Thyroid gland (tissue), 4 donors: ENCODE data around the gene FAM20B. TPM values are rescaled to one million over a fixed set of nuclear protein-coding genes. Genes with fewer than 3 reads are reported as not detected.

ENCODE experiments used
- DNase-seq, 2 donors: peaks; one replicate each; pipeline ENCODE4 v3.0.0-alpha.2; 2019
- H3K27ac ChIP-seq, 3 donors: fragments of 200-600 bp; sonication (generic); 1 replicate in 2 of 3; 2 replicates in 1 of 3; pipeline ENCODE4 v1.5.1; 2016 to 2019; ENCODE audit warnings: mild to moderate bottlenecking in 1 of 3, moderate library complexity in 1 of 3
- H3K27me3 ChIP-seq: fragments of 200-600 bp; sonication (generic); one replicate; pipeline ENCODE4 v1.5.1; 2019
- H3K36me3 ChIP-seq, 2 donors: fragments of 200-600 bp; sonication (generic); one replicate each; pipeline ENCODE4 v1.5.1; 2016 to 2019
- H3K4me1 ChIP-seq, 2 donors: fragments of 200-600 bp; sonication (generic); one replicate each; pipeline ENCODE4 v1.5.1; 2017 to 2019
- H3K4me3 ChIP-seq, 3 donors: fragments of 200-600 bp; sonication (generic); replicated peaks in 1 of 3; 1 replicate in 2 of 3; 2 replicates in 1 of 3; pipeline ENCODE4 v1.5.1; 2016; ENCODE audit warnings: mild to moderate bottlenecking in 1 of 3
- H3K9me3 ChIP-seq: fragments of 200-600 bp; sonication (generic); one replicate; pipeline ENCODE4 v1.5.1; 2017
- POLR2A ChIP-seq, 2 donors: fragments of 450-650 bp; IDR thresholded peaks; one replicate each; pipeline ENCODE4 v1.6.1; 2017; ENCODE audit warnings: antibody characterized with exemption in 2 of 2, mild to moderate bottlenecking in 2 of 2, moderate library complexity in 1 of 2
- WGBS, 2 donors: methylation state at CpG; one replicate each; pipeline ENCODE4 v1.1.5; 2017; 5-methylcytosine and 5-hydroxymethylcytosine counted together
- intact Hi-C: fragments of 100-400 bp; cut with DNase I; formaldehyde crosslinking; loops from one replicate; pipeline ENCODE4 v1.15.1; 2023
- total RNA-seq, 4 donors: library from RNA; depleted of rRNA; stranded (reverse); fragments of >200 nt; gene quantifications; one replicate each; pipeline ENCODE4 v1.2.3, GENCODE V29; 2016
- TF ChIP-seq, protein P1 (sequence below), 6 experiments: fragments of 200-600 bp in 3 of 6; fragments of 450-650 bp in 3 of 6; sonication (generic) in 3 of 6; IDR thresholded peaks; one replicate each; pipeline ENCODE4 v1.5.1; 2016 to 2019; ENCODE audit warnings: antibody characterized with exemption in 6 of 6, mild to moderate bottlenecking in 2 of 6, inconsistent platforms in 1 of 6, moderate library complexity in 1 of 6

FAM20B gene
- total RNA-seq, 4 donors from 2014 or later = 24.3 to 39.2 (median 30.6) TPM

DNA sequence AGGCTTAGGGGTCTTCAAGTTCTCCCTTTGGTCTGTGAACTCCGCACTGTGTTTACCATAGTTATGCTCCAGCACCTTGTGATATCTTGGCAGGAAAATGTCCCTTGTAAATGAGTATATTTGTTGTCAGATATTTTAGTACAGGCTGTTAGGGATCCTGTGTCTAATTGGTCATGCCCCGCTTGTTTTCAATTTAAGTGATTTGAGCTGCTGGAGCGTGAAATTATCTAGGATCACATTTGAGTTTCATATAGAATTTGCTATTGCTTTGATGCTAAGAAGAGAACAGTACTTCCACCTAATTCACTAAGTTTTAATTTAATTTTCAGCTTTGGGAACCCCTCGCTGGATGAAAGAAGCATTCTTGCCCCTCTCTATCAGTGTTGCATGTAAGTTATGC, 40.8 kb downstream of the FAM20B start:
- no peaks in the 10 kb centered on the region for H3K9me3 ChIP-seq
- H3K36me3 ChIP-seq = peaks cover 5 to 20% of the 10 kb centered on the region in 2 donors
- no peak overlapping the region for H3K27ac ChIP-seq
- H3K4me3 ChIP-seq = no peak overlapping the region
- no peak for TF ChIP-seq POLR2A (IDR thresholded peaks at IDR 0.05)
- TF ChIP-seq, protein P1, sequence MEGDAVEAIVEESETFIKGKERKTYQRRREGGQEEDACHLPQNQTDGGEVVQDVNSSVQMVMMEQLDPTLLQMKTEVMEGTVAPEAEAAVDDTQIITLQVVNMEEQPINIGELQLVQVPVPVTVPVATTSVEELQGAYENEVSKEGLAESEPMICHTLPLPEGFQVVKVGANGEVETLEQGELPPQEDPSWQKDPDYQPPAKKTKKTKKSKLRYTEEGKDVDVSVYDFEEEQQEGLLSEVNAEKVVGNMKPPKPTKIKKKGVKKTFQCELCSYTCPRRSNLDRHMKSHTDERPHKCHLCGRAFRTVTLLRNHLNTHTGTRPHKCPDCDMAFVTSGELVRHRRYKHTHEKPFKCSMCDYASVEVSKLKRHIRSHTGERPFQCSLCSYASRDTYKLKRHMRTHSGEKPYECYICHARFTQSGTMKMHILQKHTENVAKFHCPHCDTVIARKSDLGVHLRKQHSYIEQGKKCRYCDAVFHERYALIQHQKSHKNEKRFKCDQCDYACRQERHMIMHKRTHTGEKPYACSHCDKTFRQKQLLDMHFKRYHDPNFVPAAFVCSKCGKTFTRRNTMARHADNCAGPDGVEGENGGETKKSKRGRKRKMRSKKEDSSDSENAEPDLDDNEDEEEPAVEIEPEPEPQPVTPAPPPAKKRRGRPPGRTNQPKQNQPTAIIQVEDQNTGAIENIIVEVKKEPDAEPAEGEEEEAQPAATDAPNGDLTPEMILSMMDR (IDR thresholded peaks at IDR 0.05) = no peak
- H3K27me3 ChIP-seq = no peaks in the 10 kb centered on the region
- no peaks in the 10 kb centered on the region for H3K4me1 ChIP-seq
- no peak for DNase-seq
- WGBS, 2 donors = 95 to 100% methylated on average over 4 of the region's 4 CpGs
- intact Hi-C loops = no loop called here

DNA sequence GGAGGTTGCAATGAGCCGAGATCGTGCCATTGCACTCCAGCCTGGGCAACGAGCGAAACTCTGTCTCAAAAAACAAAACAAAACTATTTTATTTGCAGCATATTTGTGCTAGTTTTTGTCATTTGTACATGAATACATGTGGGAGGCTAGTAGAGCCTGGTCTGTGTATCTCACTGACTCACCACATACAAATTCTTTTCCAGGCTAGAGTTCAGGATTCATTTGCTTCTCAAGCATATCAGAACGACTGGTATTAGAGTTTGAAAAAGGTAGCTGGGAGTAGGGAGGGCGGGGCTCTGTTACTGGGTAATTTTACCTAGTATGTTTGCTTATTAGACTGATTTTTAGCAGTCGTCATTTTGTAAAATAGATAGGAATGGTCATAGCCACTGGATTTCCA, 51.7 kb downstream of the FAM20B start:
- no peaks in the 10 kb centered on the region for H3K9me3 ChIP-seq
- H3K4me3 ChIP-seq = no peak overlapping the region
- peaks cover 0 to 6% of the 10 kb centered on the region in 2 donors for H3K36me3 ChIP-seq
- intact Hi-C loops = no loop called here
- H3K27me3 ChIP-seq = no peaks in the 10 kb centered on the region
- WGBS, 2 donors = 85 to 88% methylated on average over 7 of the region's 7 CpGs
- TF ChIP-seq POLR2A (IDR thresholded peaks at IDR 0.05) = no peak
- TF ChIP-seq, protein P1 (IDR thresholded peaks at IDR 0.05) = no peak
- H3K27ac ChIP-seq = no peak overlapping the region
- peaks cover 7 to 9% of the 10 kb centered on the region in 2 donors for H3K4me1 ChIP-seq
- no peak for DNase-seq

- intact Hi-C loops = no loop called here
Observed at GRCh38 chr1:179079113-179079761, 53.5 kb downstream of the FAM20B start.

GRCh38 chr1:179080866-179081686, 55.4 kb downstream of the FAM20B start:
- TF ChIP-seq, protein P1 (IDR thresholded peaks at IDR 0.05) = no peak
- no peak for TF ChIP-seq POLR2A (IDR thresholded peaks at IDR 0.05)
- no peaks in the 10 kb centered on the region for H3K9me3 ChIP-seq
- no peaks in the 10 kb centered on the region for H3K27me3 ChIP-seq
- peaks cover 0 to 2% of the 10 kb centered on the region in 2 donors for H3K36me3 ChIP-seq
- peak overlapping the region; percentile 1 to 83 (median 80) for H3K27ac ChIP-seq
- WGBS, 2 donors = 45 to 54% methylated on average over 16 to 18 of the region's 18 CpGs
- peak overlapping the region; percentile 6 to 99 (median 7) for H3K4me3 ChIP-seq
- intact Hi-C loops = loop anchor here (5.0 kb wide), 1 partner anchor 286 kb away; the partner anchor contains the start of gene AXDND1
- H3K4me1 ChIP-seq = peaks cover 13 to 15% of the 10 kb centered on the region in 2 donors
- no peak for DNase-seq

More at GRCh38 chr1:179079113-179079761, 53.5 kb downstream of the FAM20B start:
- Histone ChIP-seq H3K4me3 (no peak overlapping the region), H3K27ac (no peak overlapping the region), H3K9me3 (no peaks in the 10 kb centered on the region), H3K27me3 (no peaks in the 10 kb centered on the region), H3K4me1 (peaks cover 13 to 15% of the 10 kb centered on the region in 2 donors), H3K36me3 (no peaks in the 10 kb centered on the region)
- DNase-seq = peak; percentile 48 to 52
- 53% methylated on average over 18 of the region's 18 CpGs for WGBS, 2 donors
- TF ChIP-seq, protein P1 (IDR thresholded peaks at IDR 0.05) = peak; percentile 39 to 82 (median 76)
- no peak for TF ChIP-seq POLR2A (IDR thresholded peaks at IDR 0.05)
